Osteoblast (primary cell): ENCODE measurements around the gene IL17REL. TPM values are rescaled to one million over a fixed set of nuclear protein-coding genes. Genes with fewer than 3 reads are reported as not detected.

Experiments used
- DNase-seq: peaks from one replicate; pipeline ENCODE4 v3.0.0; 2011; ENCODE audit warnings: low spot score, mixed read lengths; ENCODE audit not compliant: insufficient read length; ENCODE audit errors: missing footprints
- H2AFZ ChIP-seq: 2 replicates; pipeline ENCODE4 v1.6.0; 2011; ENCODE audit warnings: mild to moderate bottlenecking, low read length
- H3K27ac ChIP-seq: 2 replicates; pipeline ENCODE4 v1.5.1; 2011; ENCODE audit warnings: mild to moderate bottlenecking, low read depth, low read length, moderate library complexity
- H3K27me3 ChIP-seq: 2 replicates; pipeline ENCODE4 v1.6.0; 2012; ENCODE audit warnings: mild to moderate bottlenecking, control low read depth, inconsistent platforms, low read length, moderate library complexity; ENCODE audit not compliant: insufficient read depth
- H3K36me3 ChIP-seq: 2 replicates; pipeline ENCODE4 v1.5.1; 2011; ENCODE audit warnings: mild to moderate bottlenecking, low read length, control low read depth, moderate library complexity; ENCODE audit not compliant: insufficient read depth
- H3K4me1 ChIP-seq: 2 replicates; pipeline ENCODE4 v1.5.1; 2011; ENCODE audit warnings: mild to moderate bottlenecking, low read length, control low read depth, moderate library complexity; ENCODE audit not compliant: insufficient read depth
- H3K4me2 ChIP-seq: 2 replicates; pipeline ENCODE4 v1.6.0; 2011; ENCODE audit warnings: mild to moderate bottlenecking, low read length; ENCODE audit not compliant: insufficient read depth
- H3K4me3 ChIP-seq: fragments of 200-600 bp; sonication (generic); 3 replicates; pipeline ENCODE4 v1.5.1; 2012; ENCODE audit warnings: mild to moderate bottlenecking, low read length, inconsistent platforms; ENCODE audit not compliant: insufficient read depth
- H3K79me2 ChIP-seq: 2 replicates; pipeline ENCODE4 v1.6.0; 2012; ENCODE audit warnings: mild to moderate bottlenecking, low read length, control low read depth, inconsistent platforms; ENCODE audit not compliant: insufficient read depth
- H3K9me3 ChIP-seq: 2 replicates; pipeline ENCODE4 v1.5.1; 2011; ENCODE audit warnings: low read depth, low read length, control low read depth
- H4K20me1 ChIP-seq: 2 replicates; pipeline ENCODE4 v1.6.0; 2012; ENCODE audit warnings: mild to moderate bottlenecking, low read length, control low read depth; ENCODE audit not compliant: insufficient read depth
- total RNA-seq: library from RNA; depleted of rRNA; stranded (reverse); fragments of >200 nt; gene quantifications from 2 replicates; pipeline ENCODE4 v1.2.3, GENCODE V29; 2012
- TF ChIP-seq, protein P1 (sequence below): IDR thresholded peaks from 2 replicates; pipeline ENCODE4 v1.5.1; 2011; ENCODE audit warnings: mild to moderate bottlenecking, low read depth, low read length, moderate library complexity; ENCODE audit errors: extremely low read depth

The IL17REL gene
- total RNA-seq, 1 donor = not detected

DNA sequence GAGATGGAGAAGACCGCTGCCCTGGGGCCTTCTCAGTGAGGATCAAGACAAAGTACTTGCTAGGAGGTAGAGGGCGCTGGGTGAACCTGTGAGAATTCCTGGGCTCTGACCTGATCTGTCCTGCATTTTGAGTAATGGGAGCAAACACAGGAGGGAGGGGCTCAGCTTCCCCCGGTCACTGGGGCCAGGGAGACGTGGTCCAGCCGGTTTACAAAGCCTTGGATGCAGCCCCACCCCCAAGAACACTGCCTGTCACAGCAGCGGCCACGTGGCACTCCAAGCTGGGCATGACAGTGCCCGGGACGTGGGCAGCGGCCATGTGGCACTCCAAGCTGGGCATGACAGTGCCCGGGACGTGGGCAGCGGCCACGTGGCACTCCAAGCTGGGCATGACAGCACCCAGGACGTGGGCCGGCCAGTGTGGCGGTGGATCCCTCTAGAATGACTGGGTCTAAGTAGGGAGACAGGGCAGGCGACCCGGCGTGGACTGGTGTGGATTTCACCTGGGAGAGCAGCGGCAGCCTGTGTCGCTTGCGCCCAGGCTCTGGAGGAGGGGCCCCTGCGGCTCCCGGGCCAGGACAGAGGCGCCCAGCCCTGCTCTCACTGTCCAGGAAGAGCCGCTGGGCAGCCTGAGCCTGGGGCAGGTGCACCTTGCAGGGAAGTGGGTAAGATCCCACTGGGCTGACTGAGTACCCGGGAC is 48.0 kb upstream of the IL17REL start:
- Histone ChIP-seq H3K27ac (no peak overlapping the region), H3K9me3 (no peaks in the 10 kb centered on the region), H3K4me1 (no peaks in the 10 kb centered on the region), H3K4me3 (no peak overlapping the region), H2AFZ (no peak overlapping the region), H3K79me2 (no peaks in the 10 kb centered on the region), H4K20me1 (no peaks in the 10 kb centered on the region), H3K36me3 (no peaks in the 10 kb centered on the region), H3K4me2 (no peak overlapping the region), H3K27me3 (peaks cover 17% of the 10 kb centered on the region)
- TF ChIP-seq, protein P1, sequence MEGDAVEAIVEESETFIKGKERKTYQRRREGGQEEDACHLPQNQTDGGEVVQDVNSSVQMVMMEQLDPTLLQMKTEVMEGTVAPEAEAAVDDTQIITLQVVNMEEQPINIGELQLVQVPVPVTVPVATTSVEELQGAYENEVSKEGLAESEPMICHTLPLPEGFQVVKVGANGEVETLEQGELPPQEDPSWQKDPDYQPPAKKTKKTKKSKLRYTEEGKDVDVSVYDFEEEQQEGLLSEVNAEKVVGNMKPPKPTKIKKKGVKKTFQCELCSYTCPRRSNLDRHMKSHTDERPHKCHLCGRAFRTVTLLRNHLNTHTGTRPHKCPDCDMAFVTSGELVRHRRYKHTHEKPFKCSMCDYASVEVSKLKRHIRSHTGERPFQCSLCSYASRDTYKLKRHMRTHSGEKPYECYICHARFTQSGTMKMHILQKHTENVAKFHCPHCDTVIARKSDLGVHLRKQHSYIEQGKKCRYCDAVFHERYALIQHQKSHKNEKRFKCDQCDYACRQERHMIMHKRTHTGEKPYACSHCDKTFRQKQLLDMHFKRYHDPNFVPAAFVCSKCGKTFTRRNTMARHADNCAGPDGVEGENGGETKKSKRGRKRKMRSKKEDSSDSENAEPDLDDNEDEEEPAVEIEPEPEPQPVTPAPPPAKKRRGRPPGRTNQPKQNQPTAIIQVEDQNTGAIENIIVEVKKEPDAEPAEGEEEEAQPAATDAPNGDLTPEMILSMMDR = no peak
- DNase-seq = no peak

DNA sequence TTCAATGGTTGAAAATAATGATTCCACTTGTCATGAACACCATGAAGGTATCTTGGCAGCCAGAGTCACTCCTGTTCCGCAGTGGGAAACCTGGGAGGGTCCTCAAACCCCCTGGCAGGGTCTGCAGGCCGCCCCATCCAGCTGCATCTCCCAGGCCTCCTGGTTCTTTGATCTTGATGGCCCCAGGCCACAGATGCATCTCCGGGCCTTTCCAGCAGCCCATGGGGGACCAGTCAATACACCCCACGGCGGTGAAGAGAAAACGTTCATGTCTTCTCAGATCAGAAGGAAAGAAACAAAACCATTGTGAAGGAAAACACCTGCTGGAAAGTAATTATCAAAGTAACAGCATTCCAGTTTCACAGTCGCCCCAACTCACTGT is 47.3 kb upstream of the IL17REL start:
- TF ChIP-seq, protein P1 = no peak
- Histone ChIP-seq H3K4me1 (no peaks in the 10 kb centered on the region), H3K27ac (no peak overlapping the region), H2AFZ (no peak overlapping the region), H3K36me3 (no peaks in the 10 kb centered on the region), H3K4me3 (no peak overlapping the region), H3K79me2 (no peaks in the 10 kb centered on the region), H3K9me3 (no peaks in the 10 kb centered on the region), H4K20me1 (no peaks in the 10 kb centered on the region), H3K4me2 (no peak overlapping the region), H3K27me3 (peaks cover 17% of the 10 kb centered on the region)
- DNase-seq = no peak

DNA sequence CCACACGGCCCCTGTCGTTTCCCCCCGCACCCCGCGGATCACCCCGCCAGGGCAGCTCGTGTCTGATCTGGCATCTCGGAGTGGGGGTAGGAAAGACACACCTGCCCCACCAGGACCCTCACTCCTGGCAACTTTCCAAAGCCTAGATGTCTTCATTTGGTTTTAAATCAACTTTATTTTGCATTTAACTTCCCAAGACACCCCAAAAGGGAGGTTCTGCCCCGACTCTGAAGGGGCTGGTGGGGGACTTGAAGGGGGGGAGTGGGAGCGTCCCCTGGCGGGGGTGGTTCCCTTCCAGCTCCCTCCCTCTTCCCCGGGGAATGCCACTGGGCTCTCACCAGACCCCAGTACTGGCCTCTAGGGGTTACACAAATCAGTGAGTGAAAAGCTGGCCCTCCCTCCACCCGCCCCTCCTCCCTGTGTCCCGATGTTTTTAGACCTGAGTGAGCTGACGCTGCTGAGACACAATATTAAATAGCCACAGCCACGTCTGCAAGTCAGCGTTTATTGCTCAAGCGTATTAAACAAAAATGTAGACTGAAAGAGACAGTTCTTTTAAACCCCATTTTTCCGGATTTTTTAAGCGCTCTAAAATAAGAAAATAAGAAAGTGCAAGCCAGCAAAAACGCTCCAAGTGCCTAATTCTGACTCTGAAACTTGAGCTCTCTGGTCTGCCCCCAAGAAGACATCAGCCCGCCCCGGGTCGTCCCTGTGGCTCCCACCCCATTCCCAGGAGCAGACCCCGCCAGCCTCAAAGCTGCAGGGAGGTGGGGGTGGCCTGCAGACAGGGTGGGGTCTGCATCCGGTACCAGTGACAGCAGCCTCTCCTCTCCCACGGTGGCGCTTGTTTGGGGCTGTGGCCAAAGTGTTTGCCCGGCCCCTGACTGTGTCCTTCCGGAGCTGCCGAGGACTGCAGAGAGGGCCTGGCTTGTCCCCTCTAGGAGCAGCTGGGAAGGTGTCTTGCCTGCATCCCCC is 46.6 kb upstream of the IL17REL start:
- Histone ChIP-seq H4K20me1 (no peaks in the 10 kb centered on the region), H3K27ac (no peak overlapping the region), H3K4me1 (no peaks in the 10 kb centered on the region), H3K27me3 (peaks cover 17% of the 10 kb centered on the region), H3K9me3 (no peaks in the 10 kb centered on the region), H2AFZ (no peak overlapping the region), H3K79me2 (no peaks in the 10 kb centered on the region), H3K4me3 (no peak overlapping the region), H3K36me3 (no peaks in the 10 kb centered on the region), H3K4me2 (peak overlapping the region; percentile 51)
- DNase-seq = peak; percentile 96
- TF ChIP-seq, protein P1 = no peak
